Hepatocyte (in vitro differentiated cells): ENCODE measurements around the gene SERPINB11.

Source experiments
- EZH2 ChIP-seq: fragments of 200-600 bp; sonication (generic); IDR thresholded peaks from 2 replicates; pipeline ENCODE4 v1.6.1; 2016; ENCODE audit warnings: antibody characterized with exemption, mild to moderate bottlenecking, borderline replicate concordance
- EZH2phosphoT487 ChIP-seq: fragments of 200-600 bp; sonication (generic); IDR thresholded peaks from one replicate; pipeline ENCODE4 v1.6.1; 2018; ENCODE audit warnings: antibody characterized with exemption, mild to moderate bottlenecking, low read depth, moderate library complexity; ENCODE audit not compliant: unreplicated experiment, severe bottlenecking
- TF ChIP-seq, protein P1 (sequence below): fragments of 200-600 bp; sonication (generic); IDR thresholded peaks from 2 replicates; pipeline ENCODE4 v1.5.1; 2016; ENCODE audit warnings: antibody characterized with exemption, mild to moderate bottlenecking; ENCODE audit not compliant: poor library complexity

DNA sequence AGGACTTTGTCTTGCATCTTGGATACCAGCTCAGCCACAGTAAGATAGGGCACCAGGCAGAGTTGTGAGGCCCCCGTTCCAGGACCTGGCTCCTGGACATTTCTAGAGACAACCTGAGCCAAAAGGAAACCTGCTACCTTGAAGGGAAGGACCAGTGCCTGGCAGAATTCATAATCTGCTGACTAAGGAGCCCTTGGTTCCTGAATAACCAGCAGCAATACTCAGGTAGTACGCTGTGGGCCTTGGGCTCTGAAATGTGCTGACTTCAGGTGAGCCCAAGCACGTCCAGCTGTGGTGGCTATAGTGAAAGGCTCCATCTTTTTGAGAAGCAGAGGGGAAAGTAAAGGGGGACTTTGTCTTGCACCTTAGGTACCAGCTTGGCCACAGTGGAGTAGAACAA, 28.5 kb downstream of the SERPINB11 start:
- TF ChIP-seq, protein P1, sequence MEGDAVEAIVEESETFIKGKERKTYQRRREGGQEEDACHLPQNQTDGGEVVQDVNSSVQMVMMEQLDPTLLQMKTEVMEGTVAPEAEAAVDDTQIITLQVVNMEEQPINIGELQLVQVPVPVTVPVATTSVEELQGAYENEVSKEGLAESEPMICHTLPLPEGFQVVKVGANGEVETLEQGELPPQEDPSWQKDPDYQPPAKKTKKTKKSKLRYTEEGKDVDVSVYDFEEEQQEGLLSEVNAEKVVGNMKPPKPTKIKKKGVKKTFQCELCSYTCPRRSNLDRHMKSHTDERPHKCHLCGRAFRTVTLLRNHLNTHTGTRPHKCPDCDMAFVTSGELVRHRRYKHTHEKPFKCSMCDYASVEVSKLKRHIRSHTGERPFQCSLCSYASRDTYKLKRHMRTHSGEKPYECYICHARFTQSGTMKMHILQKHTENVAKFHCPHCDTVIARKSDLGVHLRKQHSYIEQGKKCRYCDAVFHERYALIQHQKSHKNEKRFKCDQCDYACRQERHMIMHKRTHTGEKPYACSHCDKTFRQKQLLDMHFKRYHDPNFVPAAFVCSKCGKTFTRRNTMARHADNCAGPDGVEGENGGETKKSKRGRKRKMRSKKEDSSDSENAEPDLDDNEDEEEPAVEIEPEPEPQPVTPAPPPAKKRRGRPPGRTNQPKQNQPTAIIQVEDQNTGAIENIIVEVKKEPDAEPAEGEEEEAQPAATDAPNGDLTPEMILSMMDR: no peak
- TF ChIP-seq EZH2phosphoT487 (no peak), EZH2 (no peak)
